IMR-90 (cell line): ENCODE results near the gene UBN2. TPM values are rescaled to one million over a fixed set of nuclear protein-coding genes. Genes with fewer than 3 reads are reported as not detected.

ENCODE experiments used
- ATAC-seq: fragments of 200-7000 bp; cut with Tn5 transposase; 2 replicates; pipeline ENCODE4 v1.9.1; 2020; ENCODE audit warnings: low read depth, mild to moderate bottlenecking, moderate library complexity
- BruUV-seq: library from RNA; stranded (reverse); fragments of 400-500 nt; replicated peaks from 2 replicates; lab custom pipeline; 2021; lab: Mats Ljungman, UMichigan
- CTCF ChIA-PET: fragments of 300-600 bp; formaldehyde crosslinking; extraction: SDS; loops from one replicate; lab custom pipeline; 2021; ENCODE audit warnings: antibody characterized with exemption; lab: Yijun Ruan, JAX
- POLR2A ChIA-PET: fragments of 300-600 bp; sonication (Branson Sonifier 250); formaldehyde crosslinking; loops from one replicate; lab custom pipeline; 2022; ENCODE audit warnings: antibody characterized with exemption; ENCODE audit not compliant: unreplicated experiment; lab: Charles Lee
- DNase-seq: peaks from one replicate; pipeline ENCODE4 v3.0.0; 2013
- H2AFZ ChIP-seq: replicated peaks from 2 replicates; pipeline ENCODE3; 2013; ENCODE audit warnings: low read length, mild to moderate bottlenecking; ENCODE audit not compliant: poor library complexity
- H2AK5ac ChIP-seq: 2 replicates; pipeline ENCODE4 v1.6.1; 2013; ENCODE audit warnings: low read depth, low read length, inconsistent platforms
- H2AK9ac ChIP-seq: replicated peaks from 2 replicates; pipeline ENCODE3; 2013; ENCODE audit warnings: mild to moderate bottlenecking, low read depth, low read length, moderate library complexity; ENCODE audit not compliant: poor library complexity
- H2BK120ac ChIP-seq: 2 replicates; pipeline ENCODE4 v1.6.1; 2013; ENCODE audit warnings: low read depth, low read length, inconsistent platforms
- H2BK15ac ChIP-seq: 3 replicates; pipeline ENCODE4 v1.6.1; 2013; ENCODE audit warnings: low read depth, low read length, inconsistent platforms
- H2BK20ac ChIP-seq: 2 replicates; pipeline ENCODE4 v1.6.1; 2013; ENCODE audit warnings: low read depth, mild to moderate bottlenecking, inconsistent platforms, low read length, moderate library complexity
- H2BK5ac ChIP-seq: 2 replicates; pipeline ENCODE4 v1.6.1; 2013; ENCODE audit warnings: mild to moderate bottlenecking, low read depth, low read length, inconsistent platforms; ENCODE audit not compliant: poor library complexity, severe bottlenecking
- H3K14ac ChIP-seq: replicated peaks from 2 replicates; pipeline ENCODE4 v1.6.1; 2013; ENCODE audit warnings: low read depth, low read length, inconsistent platforms
- H3K18ac ChIP-seq: 2 replicates; pipeline ENCODE4 v1.6.1; 2013; ENCODE audit warnings: low read depth, low read length, control low read depth
- H3K23ac ChIP-seq: 2 replicates; pipeline ENCODE4 v1.6.1; 2013; ENCODE audit warnings: low read depth, low read length, inconsistent platforms
- H3K27ac ChIP-seq: 2 replicates; pipeline ENCODE4 v1.5.1; 2013; ENCODE audit warnings: mild to moderate bottlenecking, control low read depth, low read length; ENCODE audit not compliant: insufficient read depth
- H3K27me3 ChIP-seq: 2 replicates; pipeline ENCODE4 v1.6.1; 2013; ENCODE audit warnings: low read length; ENCODE audit not compliant: control insufficient read depth, insufficient read depth
- H3K36me3 ChIP-seq: 2 replicates; pipeline ENCODE4 v1.6.1; 2013; ENCODE audit warnings: low read length, mixed read lengths; ENCODE audit not compliant: control insufficient read depth, insufficient read depth
- H3K4ac ChIP-seq: 2 replicates; pipeline ENCODE4 v1.6.1; 2013; ENCODE audit warnings: low read depth, low read length, inconsistent platforms
- H3K4me1 ChIP-seq: 2 replicates; pipeline ENCODE4 v1.6.1; 2013; ENCODE audit warnings: low read length, mixed read lengths; ENCODE audit not compliant: control insufficient read depth, insufficient read depth
- H3K4me2 ChIP-seq: 2 replicates; pipeline ENCODE4 v1.6.1; 2013; ENCODE audit warnings: low read depth, mild to moderate bottlenecking, control low read depth, low read length, moderate library complexity
- H3K4me3 ChIP-seq: 2 replicates; pipeline ENCODE4 v1.5.1; 2013; ENCODE audit warnings: low read depth, mild to moderate bottlenecking, control low read depth, low read length, moderate library complexity; ENCODE audit not compliant: insufficient read depth
- H3K56ac ChIP-seq: 2 replicates; pipeline ENCODE4 v1.6.1; 2013; ENCODE audit warnings: low read length, inconsistent platforms; ENCODE audit not compliant: insufficient read depth; ENCODE audit errors: extremely low read depth
- H3K79me1 ChIP-seq, 2 experiments: 2 replicates each; pipeline ENCODE4 v1.6.1; 2013; ENCODE audit warnings: low read length in 2 of 2, inconsistent platforms in 1 of 2, low read depth in 1 of 2
- H3K9ac ChIP-seq: 2 replicates; pipeline ENCODE4 v1.6.1; 2013; ENCODE audit warnings: low read depth, low read length, control low read depth
- H3K9me1 ChIP-seq: 2 replicates; pipeline ENCODE4 v1.6.1; 2013; ENCODE audit warnings: low read length, inconsistent platforms; ENCODE audit not compliant: insufficient read depth
- H3K9me3 ChIP-seq: 2 replicates; pipeline ENCODE4 v1.6.1; 2013; ENCODE audit warnings: low read length; ENCODE audit not compliant: control insufficient read depth, insufficient read depth
- H4K20me1 ChIP-seq: 2 replicates; pipeline ENCODE4 v1.6.1; 2013; ENCODE audit warnings: low read length, inconsistent platforms; ENCODE audit not compliant: insufficient read depth
- H4K5ac ChIP-seq: 2 replicates; pipeline ENCODE4 v1.6.1; 2013; ENCODE audit warnings: mild to moderate bottlenecking, low read depth, low read length, control low read depth
- H4K8ac ChIP-seq, 2 experiments: 2 replicates each; pipeline ENCODE4 v1.6.1; 2013; ENCODE audit warnings: low read depth in 2 of 2, low read length in 2 of 2, control low read depth in 1 of 2, inconsistent platforms in 1 of 2
- H4K91ac ChIP-seq: 2 replicates; pipeline ENCODE4 v1.6.1; 2013; ENCODE audit warnings: low read depth, low read length, inconsistent platforms; ENCODE audit not compliant: insufficient read depth
- BHLHE40 ChIP-seq: fragments of 150-350 bp; IDR thresholded peaks from 2 replicates; pipeline ENCODE4 v1.6.1; 2016; ENCODE audit warnings: mild to moderate bottlenecking, low read depth, low read length
- CHD1 ChIP-seq: IDR thresholded peaks from 2 replicates; pipeline ENCODE4 v1.6.1; 2012; ENCODE audit warnings: low read depth, low read length, improper control_type of control experiment
- FOS ChIP-seq: fragments of 150-350 bp; IDR thresholded peaks from 2 replicates; pipeline ENCODE4 v1.6.1; 2016; ENCODE audit warnings: low read depth, low read length
- MAFK ChIP-seq: IDR thresholded peaks from 2 replicates; pipeline ENCODE4 v1.6.1; 2012; ENCODE audit warnings: low read depth, low read length, improper control_type of control experiment
- MAZ ChIP-seq: IDR thresholded peaks from 2 replicates; pipeline ENCODE4 v1.6.1; 2012; ENCODE audit warnings: low read depth, mild to moderate bottlenecking, low read length, improper control_type of control experiment, moderate library complexity, borderline replicate concordance
- MXI1 ChIP-seq: IDR thresholded peaks from 2 replicates; pipeline ENCODE4 v1.6.1; 2012; ENCODE audit warnings: low read depth, mild to moderate bottlenecking, low read length, moderate library complexity, borderline replicate concordance
- RAD21 ChIP-seq: IDR thresholded peaks from 2 replicates; pipeline ENCODE4 v1.6.1; 2012; ENCODE audit warnings: low read length, improper control_type of control experiment
- RCOR1 ChIP-seq: IDR thresholded peaks from 2 replicates; pipeline ENCODE4 v1.6.1; 2012; ENCODE audit warnings: mild to moderate bottlenecking, low read length, improper control_type of control experiment; ENCODE audit not compliant: insufficient replicate concordance
- SMC3 ChIP-seq: fragments of 150-350 bp; IDR thresholded peaks from 2 replicates; pipeline ENCODE4 v1.6.1; 2016; ENCODE audit warnings: low read depth, mild to moderate bottlenecking, antibody characterized with exemption, low read length, moderate library complexity
- WGBS, 2 experiments: methylation state at CpG; one replicate each; pipeline versions ENCODE4 v1.1.5 to v1.1.7; 2013; ENCODE audit warnings: missing lambda C conversion rate in 2 of 2; ENCODE audit not compliant: insufficient read length in 1 of 2; ENCODE audit errors: extremely low coverage in 2 of 2; 5-methylcytosine and 5-hydroxymethylcytosine counted together
- dilution Hi-C: fragments of 300-500 bp; cut with HindIII; formaldehyde crosslinking; loops from one replicate; pipeline ENCODE4 v1.14.3; 2018; ENCODE audit warnings: low sequenced_read_pairs; ENCODE audit not compliant: unreplicated experiment
- in situ Hi-C: fragments of 300-500 bp; cut with MboI; formaldehyde crosslinking; loops from 3 replicates; pipeline ENCODE4 v1.14.3; 2019; ENCODE audit warnings: low sequenced_read_pairs, inconsistent platforms, mixed read lengths
- intact Hi-C: fragments of 100-400 bp; cut with micrococcal nuclease; formaldehyde crosslinking; loops from 2 replicates; pipeline ENCODE4 v1.10.0; 2022
- polyA plus RNA-seq, 3 experiments: library from polyadenylated mRNA; depleted of rRNA; stranded (reverse); fragments of >200 nt; gene quantifications; 2 replicates each; pipeline ENCODE4 v1.2.3, GENCODE V29; 2012; ENCODE audit warnings: low replicate concordance in 1 of 3
- total RNA-seq: library from RNA; depleted of rRNA; stranded (reverse); fragments of >200 nt; gene quantifications from 2 replicates; pipeline ENCODE4 v1.2.3, GENCODE V29; 2012
- TF ChIP-seq, protein P1 (sequence below): fragments of 150-350 bp; IDR thresholded peaks from 2 replicates; pipeline ENCODE4 v1.6.1; 2016; ENCODE audit warnings: low read depth, mild to moderate bottlenecking, low read length, moderate library complexity, borderline replicate concordance

UBN2 gene
- total and polyA plus RNA-seq, 2 of the 4 experiments (the other 2 are of a cell fraction) = 1.6 to 2.3 TPM

DNA sequence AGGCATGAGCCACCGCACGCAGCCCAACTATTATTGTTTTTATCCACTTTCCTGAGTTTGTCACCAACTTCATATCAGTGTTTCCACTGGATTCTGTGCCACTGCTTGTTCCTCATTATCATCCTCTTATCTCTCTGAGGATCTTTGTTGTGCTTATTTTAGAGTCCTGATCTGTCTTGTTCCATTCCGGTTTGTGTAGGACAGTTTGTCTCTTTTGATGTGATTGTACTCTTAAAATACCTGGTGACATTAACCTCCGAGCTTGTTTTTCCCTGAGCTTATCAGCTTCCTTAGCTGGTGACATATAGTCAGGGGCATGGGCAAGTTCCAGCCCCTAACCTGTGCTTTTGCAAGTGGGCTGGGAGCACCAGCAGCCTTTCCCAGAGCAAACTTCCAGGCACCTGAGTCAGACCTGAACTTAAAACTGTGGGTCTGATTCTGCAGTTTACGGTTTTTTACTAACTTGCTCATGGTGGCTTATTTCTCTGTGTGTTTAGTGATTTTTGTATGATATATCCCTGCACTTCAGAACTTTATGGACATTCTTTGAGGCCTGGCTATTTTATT is 87.0 kb downstream of the UBN2 start:
- H3K27me3 ChIP-seq = no peaks in the 10 kb centered on the region
- no peak overlapping the region for H3K27ac ChIP-seq
- H2AFZ ChIP-seq = no peak overlapping the region
- H3K18ac ChIP-seq = no peak overlapping the region
- in situ Hi-C loops (no loop called here), intact Hi-C loops (no loop called here), dilution Hi-C loops (no loop called here)
- CTCF ChIA-PET = no interaction called here
- H2BK5ac ChIP-seq = no peak overlapping the region
- no peak overlapping the region for H2BK20ac ChIP-seq
- no peak overlapping the region for H3K4ac ChIP-seq
- H4K20me1 ChIP-seq = no peaks in the 10 kb centered on the region
- ATAC-seq (no peak), DNase-seq (no peak)
- no peaks in the 10 kb centered on the region for H3K9me3 ChIP-seq
- POLR2A ChIA-PET = no interaction called here
- H3K79me1 ChIP-seq = no peaks in the 10 kb centered on the region
- no peak overlapping the region for H2BK120ac ChIP-seq
- H2AK5ac ChIP-seq = no peak overlapping the region
- no peak overlapping the region for H4K91ac ChIP-seq
- no peak overlapping the region for H3K56ac ChIP-seq
- BruUV-seq = no TSS peak
- no peaks in the 10 kb centered on the region for H3K36me3 ChIP-seq
- no peak overlapping the region for H2AK9ac ChIP-seq
- H3K23ac ChIP-seq = no peak overlapping the region
- H3K9ac ChIP-seq = no peak overlapping the region
- H3K14ac ChIP-seq = no peak overlapping the region
- no peak overlapping the region for H4K5ac ChIP-seq
- no peak overlapping the region for H2BK15ac ChIP-seq
- TF ChIP-seq SMC3 (no peak), RAD21 (no peak), BHLHE40 (no peak), RCOR1 (no peak), MAFK (no peak), MXI1 (no peak), CHD1 (no peak), FOS (no peak), MAZ (no peak)
- TF ChIP-seq, protein P1, sequence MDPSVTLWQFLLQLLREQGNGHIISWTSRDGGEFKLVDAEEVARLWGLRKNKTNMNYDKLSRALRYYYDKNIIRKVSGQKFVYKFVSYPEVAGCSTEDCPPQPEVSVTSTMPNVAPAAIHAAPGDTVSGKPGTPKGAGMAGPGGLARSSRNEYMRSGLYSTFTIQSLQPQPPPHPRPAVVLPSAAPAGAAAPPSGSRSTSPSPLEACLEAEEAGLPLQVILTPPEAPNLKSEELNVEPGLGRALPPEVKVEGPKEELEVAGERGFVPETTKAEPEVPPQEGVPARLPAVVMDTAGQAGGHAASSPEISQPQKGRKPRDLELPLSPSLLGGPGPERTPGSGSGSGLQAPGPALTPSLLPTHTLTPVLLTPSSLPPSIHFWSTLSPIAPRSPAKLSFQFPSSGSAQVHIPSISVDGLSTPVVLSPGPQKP = no peak
- no peaks in the 10 kb centered on the region for H3K9me1 ChIP-seq
- no peaks in the 10 kb centered on the region for H3K4me1 ChIP-seq
- 100% methylated on average over 1 of the region's 5 CpGs; no CpG with 5 or more reads in 1 of the 2 experiments for WGBS, 2 experiments
- no peak overlapping the region for H3K4me2 ChIP-seq
- no peak overlapping the region for H4K8ac ChIP-seq
- no peak overlapping the region for H3K4me3 ChIP-seq
